Aorta (tissue), 5 donors: ENCODE data around the gene PDAP1. TPM values are rescaled to one million over a fixed set of nuclear protein-coding genes. Genes with fewer than 3 reads are reported as not detected.
A peak's percentile ranks its signal among the peaks of the same experiment; 100 is the strongest.

Experiments
- ATAC-seq: fragments of 200-7000 bp; cut with Tn5 transposase; one replicate; pipeline ENCODE4 v1.9.1; 2022; ENCODE audit warnings: moderate library complexity; ENCODE audit not compliant: low FRiP score
- DNase-seq, 2 donors: peaks; one replicate each; pipeline ENCODE4 v3.0.0-alpha.2; 2020
- H3K27ac ChIP-seq, 2 donors: one replicate each; pipeline ENCODE4 v1.5.1; 2013; ENCODE audit warnings: low read length in 2 of 2, mild to moderate bottlenecking in 2 of 2, moderate library complexity in 2 of 2, control low read depth in 1 of 2, inconsistent platforms in 1 of 2, low read depth in 1 of 2
- H3K27me3 ChIP-seq, 2 donors: one replicate each; pipeline ENCODE4 v1.6.1; 2013; ENCODE audit warnings: control low read depth in 1 of 2, low read length in 1 of 2, mild to moderate bottlenecking in 1 of 2, moderate library complexity in 1 of 2; ENCODE audit not compliant: insufficient read depth in 2 of 2, control insufficient read depth in 1 of 2
- H3K36me3 ChIP-seq, 2 donors: one replicate each; pipeline ENCODE4 v1.6.1; 2013; ENCODE audit warnings: control low read depth in 1 of 2, low read length in 1 of 2, mild to moderate bottlenecking in 1 of 2; ENCODE audit not compliant: insufficient read depth in 2 of 2, control insufficient read depth in 1 of 2
- H3K4me1 ChIP-seq, 2 donors: one replicate each; pipeline ENCODE4 v1.6.1; 2013; ENCODE audit warnings: low read length in 2 of 2, control low read depth in 1 of 2, mild to moderate bottlenecking in 1 of 2, moderate library complexity in 1 of 2; ENCODE audit not compliant: insufficient read depth in 2 of 2, control insufficient read depth in 1 of 2
- H3K4me3 ChIP-seq, 2 donors: one replicate each; pipeline ENCODE4 v1.5.1; 2013; ENCODE audit warnings: low read length in 2 of 2, control low read depth in 1 of 2, mild to moderate bottlenecking in 1 of 2
- H3K9me3 ChIP-seq: one replicate; pipeline ENCODE4 v1.6.1; 2013; ENCODE audit warnings: mild to moderate bottlenecking, low read length; ENCODE audit not compliant: control insufficient read depth
- WGBS, 2 donors: extraction: QIAGEN DNeasy Blood & Tissue Kit; methylation state at CpG; one replicate each; pipeline ENCODE4 v1.1.7; 2013; 5-methylcytosine and 5-hydroxymethylcytosine counted together
- intact Hi-C, 2 donors: fragments of 100-400 bp; cut with DNase I; formaldehyde crosslinking; loops; one replicate each; pipeline versions ENCODE4 v1.14.2 to v1.15.0; 2022
- polyA plus RNA-seq, 2 donors: library from polyadenylated mRNA; stranded (reverse); fragments of 200-250 nt; gene quantifications; one replicate each; pipeline ENCODE4 v1.2.3, GENCODE V29; 2013
- total RNA-seq, 2 donors: library from RNA; stranded (reverse); fragmentation: NEBNext Ultra II Directional; extraction: Animal tissue kit (Norgen Biotek cat#: 25700); gene quantifications; one replicate each; pipeline ENCODE4 v1.2.1, GENCODE V29; 2021
- donor health status: healthy with polysubstance abuse.
- donor health status: Bipolar disorder and iron deficiency.
- donor health status: DM: no; HTN: no; CAD: no.
- donor health status: DM: no; HTN: no; CAD: no.
- donor health status: DM: yes; HTN: yes; CAD: no.

The PDAP1 gene
- total and polyA plus RNA-seq, 4 donors, result 74.8 to 223 (median 134) TPM

DNA sequence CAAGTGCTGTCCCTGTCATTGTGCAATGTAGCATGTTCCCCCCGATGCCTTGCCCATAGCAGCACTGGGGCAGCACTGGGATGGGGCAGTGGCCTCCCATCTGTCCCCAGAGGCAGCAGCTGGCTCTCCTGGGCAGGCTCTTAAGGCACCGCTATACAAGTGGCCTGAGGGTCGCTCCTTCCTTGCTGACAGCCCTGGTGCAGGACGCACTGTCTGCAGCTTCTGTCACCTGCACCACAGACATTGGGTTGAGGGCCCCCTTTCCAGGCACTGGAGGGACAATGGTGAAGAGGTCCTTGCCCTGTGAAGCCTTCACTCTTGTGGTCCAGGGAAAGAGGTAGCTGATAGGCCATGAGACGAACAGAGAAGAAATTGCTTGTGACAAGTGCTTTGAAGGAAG lies 40.9 kb upstream of the PDAP1 start:
- no peak overlapping the region for H3K27ac ChIP-seq
- no peaks in the 10 kb centered on the region for H3K27me3 ChIP-seq
- 93 to 94% methylated on average over 5 of the region's 5 CpGs for WGBS, 2 donors
- H3K9me3 ChIP-seq, result no peaks in the 10 kb centered on the region
- H3K36me3 ChIP-seq, result peaks cover 4 to 8% of the 10 kb centered on the region in 2 donors
- H3K4me1 ChIP-seq, result no peaks in the 10 kb centered on the region
- ATAC-seq (no peak), DNase-seq (peak in 1 of 2 donors; percentile 64)
- intact Hi-C loops, result no loop called here
- H3K4me3 ChIP-seq, result no peak overlapping the region

DNA sequence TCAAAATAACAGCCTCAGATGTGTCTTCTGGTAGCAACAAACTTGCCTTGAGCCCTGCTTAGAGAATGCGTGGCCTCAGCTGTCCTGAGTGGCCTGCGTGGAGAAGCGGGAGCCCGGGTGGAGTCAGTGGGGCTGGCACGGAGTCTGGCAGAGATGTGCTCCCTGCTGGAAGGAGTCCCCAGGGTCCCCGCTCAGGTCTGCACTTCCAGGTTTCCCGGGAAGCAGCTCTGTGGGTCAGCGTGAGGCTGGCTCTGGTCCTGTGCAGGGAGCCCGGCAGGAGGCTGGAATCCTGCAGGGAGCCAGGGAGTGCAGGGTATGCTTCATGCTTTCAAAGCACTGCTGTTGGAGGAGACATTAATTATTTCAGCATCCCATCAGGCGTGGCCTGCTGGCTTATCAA lies 40.5 kb upstream of the PDAP1 start:
- H3K27me3 ChIP-seq, result no peaks in the 10 kb centered on the region
- peak in 1 of 2 donors; percentile 57 for DNase-seq
- intact Hi-C loops, result no loop called here
- no peak overlapping the region for H3K4me3 ChIP-seq
- 88% methylated on average over 10 of the region's 10 CpGs for WGBS, 2 donors
- no peaks in the 10 kb centered on the region for H3K4me1 ChIP-seq
- H3K36me3 ChIP-seq, result peaks cover 4% of the 10 kb centered on the region in 2 donors
- ATAC-seq, result no peak
- no peak overlapping the region for H3K27ac ChIP-seq
- no peaks in the 10 kb centered on the region for H3K9me3 ChIP-seq

- intact Hi-C loops, result no loop called here
- no peaks in the 10 kb centered on the region for H3K9me3 ChIP-seq
- H3K27me3 ChIP-seq, result no peaks in the 10 kb centered on the region
- no peak overlapping the region for H3K27ac ChIP-seq
- no peak overlapping the region for H3K4me3 ChIP-seq
- ATAC-seq, result no peak
- peak in 1 of 2 donors; percentile 57 for DNase-seq
- peaks cover 4% of the 10 kb centered on the region in 2 donors for H3K36me3 ChIP-seq
- 88% methylated on average over 10 of the region's 10 CpGs for WGBS, 2 donors
- H3K4me1 ChIP-seq, result no peaks in the 10 kb centered on the region
Measured at GRCh38 chr7:99447943-99448342, 39.5 kb upstream of the PDAP1 start.

DNA sequence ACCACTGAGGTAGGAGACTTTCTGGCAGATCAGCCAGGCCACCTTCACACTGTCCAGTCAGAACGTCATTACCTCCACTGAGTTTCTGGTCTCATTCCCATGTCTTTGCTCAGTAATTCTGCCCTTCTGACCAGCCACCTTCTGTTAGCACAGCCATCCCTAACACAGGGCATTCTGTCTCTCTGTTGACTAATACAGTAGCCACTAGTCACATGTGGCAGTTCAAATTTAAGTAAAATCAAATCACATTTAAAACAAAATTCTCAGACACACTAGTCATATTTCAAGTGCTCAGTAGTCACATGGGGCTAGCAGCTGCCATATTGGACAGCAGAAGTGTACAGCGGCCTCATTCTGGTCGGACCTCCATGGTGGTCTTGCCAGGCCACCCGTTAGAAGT lies 37.7 kb upstream of the PDAP1 start:
- intact Hi-C loops, result no loop called here
- Histone ChIP-seq H3K4me1 (no peaks in the 10 kb centered on the region), H3K4me3 (no peak overlapping the region), H3K27me3 (no peaks in the 10 kb centered on the region), H3K27ac (no peak overlapping the region), H3K9me3 (no peaks in the 10 kb centered on the region), H3K36me3 (peaks cover 4% of the 10 kb centered on the region in 2 donors)
- no peak for DNase-seq
- WGBS, 2 donors, result 87 to 89% methylated on average over 4 of the region's 4 CpGs
- no peak for ATAC-seq

GRCh38 chr7:99440195-99440594 lies 31.8 kb upstream of the PDAP1 start:
- Histone ChIP-seq H3K4me3 (no peak overlapping the region), H3K9me3 (no peaks in the 10 kb centered on the region), H3K36me3 (peaks cover 0 to 4% of the 10 kb centered on the region in 2 donors), H3K4me1 (no peaks in the 10 kb centered on the region), H3K27ac (no peak overlapping the region), H3K27me3 (no peaks in the 10 kb centered on the region)
- no peak for ATAC-seq
- WGBS, 2 donors, result 68 to 72% methylated on average over 9 of the region's 9 CpGs
- intact Hi-C loops, result no loop called here
- DNase-seq, result peak in 1 of 2 donors; percentile 62

DNA sequence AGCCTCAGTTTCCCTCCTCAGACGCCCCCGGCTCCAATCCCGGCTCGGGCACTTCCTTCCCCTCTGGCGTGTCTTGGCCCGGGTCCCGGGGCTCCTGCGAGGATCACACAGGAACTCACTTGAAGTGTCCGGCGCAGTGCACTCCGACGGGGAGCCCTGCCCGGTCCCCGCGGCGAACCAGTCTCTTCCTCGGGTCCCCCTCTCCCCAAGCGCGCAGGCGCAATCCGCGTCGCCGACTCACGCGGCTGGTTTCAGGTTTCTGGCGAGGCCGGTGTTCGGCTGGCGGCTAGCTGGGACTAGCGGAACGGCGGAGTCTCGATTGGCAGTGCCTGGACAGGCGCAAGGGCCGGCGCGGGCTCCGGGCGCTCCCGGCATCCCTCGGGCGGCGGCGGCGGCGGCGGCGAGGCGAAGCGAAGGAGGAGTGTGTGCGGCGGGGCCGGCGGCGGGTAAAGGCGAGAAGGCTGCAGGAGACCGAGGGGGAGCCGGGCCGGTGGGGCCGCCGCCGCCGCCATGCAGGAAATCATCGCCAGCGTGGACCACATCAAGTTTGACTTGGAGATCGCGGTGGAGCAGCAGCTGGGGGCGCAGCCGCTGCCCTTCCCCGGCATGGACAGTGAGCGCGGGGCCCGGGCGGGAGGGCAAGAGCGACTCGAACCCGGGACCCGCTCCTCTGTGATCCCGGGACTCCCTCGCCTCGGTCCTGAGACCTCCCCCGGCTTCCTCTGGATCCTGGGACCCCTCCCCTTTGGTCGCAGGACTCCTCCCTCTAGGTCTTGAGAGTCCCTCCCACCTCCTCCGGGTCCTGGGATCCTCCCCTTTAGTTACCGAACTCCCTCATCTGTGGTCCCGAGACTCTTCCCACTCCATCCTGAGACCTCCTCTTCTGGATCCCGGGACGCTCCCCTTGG lies 30.4 kb upstream of the PDAP1 start, which contains the start of the genes CPSF4 and PTCD1:
TSS of gene CPSF4 (plus strand) at position 371 of the 908 bp plus-strand sequence. CDS start at position 511, 140 bp downstream.
TSS of gene PTCD1 (minus strand) at position 226 of the 908 bp plus-strand sequence. CDS start 3,556 bp downstream, outside the sequence.
- Histone ChIP-seq H3K4me3 (peak within 1 kb of the TSS; percentile 62 to 85), H3K27ac (peak within 1 kb of the TSS in 1 of 2 donors; percentile 56), H3K27me3 (no peaks in the 10 kb centered on the region), H3K36me3 (no peaks in the 10 kb centered on the region), H3K9me3 (no peaks in the 10 kb centered on the region), H3K4me1 (no peaks in the 10 kb centered on the region)
- intact Hi-C loops, result no loop called here
- 0% methylated on average over 65 to 89 of the region's 89 CpGs for WGBS, 2 donors
- ATAC-seq (peak; percentile 97), DNase-seq (peak; percentile 97 to 99)

GRCh38 chr7:99437946-99438572 lies 29.7 kb upstream of the PDAP1 start:
- DNase-seq, result no peak
- no peaks in the 10 kb centered on the region for H3K36me3 ChIP-seq
- H3K4me1 ChIP-seq, result no peaks in the 10 kb centered on the region
- no peaks in the 10 kb centered on the region for H3K27me3 ChIP-seq
- H3K4me3 ChIP-seq, result peak overlapping the region; percentile 62 to 70
- peak overlapping the region in 1 of 2 donors; percentile 56 for H3K27ac ChIP-seq
- intact Hi-C loops, result no loop called here
- peak; percentile 15 for ATAC-seq
- no peaks in the 10 kb centered on the region for H3K9me3 ChIP-seq
- 16 to 17% methylated on average over 20 of the region's 20 CpGs for WGBS, 2 donors

- ATAC-seq (no peak), DNase-seq (peak in 1 of 2 donors; percentile 67)
- Histone ChIP-seq H3K9me3 (no peaks in the 10 kb centered on the region), H3K36me3 (peaks cover 0 to 4% of the 10 kb centered on the region in 2 donors), H3K4me1 (no peaks in the 10 kb centered on the region), H3K27me3 (no peaks in the 10 kb centered on the region), H3K27ac (no peak overlapping the region), H3K4me3 (no peak overlapping the region)
- 91 to 94% methylated on average over 9 of the region's 9 CpGs for WGBS, 2 donors
- intact Hi-C loops, result no loop called here
Measured at GRCh38 chr7:99433158-99433557, 24.8 kb upstream of the PDAP1 start.
